ENCODE measurements around the gene ZNRF2.

DNA sequence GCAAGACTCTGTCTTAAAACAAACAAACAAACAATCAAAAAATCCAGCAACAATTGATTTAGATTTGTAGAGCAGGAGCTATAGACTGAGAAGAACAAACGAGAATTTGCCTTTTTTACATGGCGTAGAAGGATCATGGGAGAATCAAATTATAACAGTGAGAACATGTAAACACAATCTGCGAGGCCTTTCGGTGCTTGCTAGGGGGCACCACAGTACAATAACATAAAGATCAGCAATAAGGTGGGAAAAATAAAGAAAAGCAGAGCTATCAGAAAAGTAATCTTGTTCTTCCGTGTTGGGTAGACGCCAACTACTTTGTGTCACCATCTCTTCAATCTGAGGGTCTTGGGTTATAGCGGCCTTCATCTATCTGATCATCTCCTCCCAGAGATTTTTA, 112.0 kb downstream of the ZNRF2 start:
- TF ChIP-seq, protein P1, sequence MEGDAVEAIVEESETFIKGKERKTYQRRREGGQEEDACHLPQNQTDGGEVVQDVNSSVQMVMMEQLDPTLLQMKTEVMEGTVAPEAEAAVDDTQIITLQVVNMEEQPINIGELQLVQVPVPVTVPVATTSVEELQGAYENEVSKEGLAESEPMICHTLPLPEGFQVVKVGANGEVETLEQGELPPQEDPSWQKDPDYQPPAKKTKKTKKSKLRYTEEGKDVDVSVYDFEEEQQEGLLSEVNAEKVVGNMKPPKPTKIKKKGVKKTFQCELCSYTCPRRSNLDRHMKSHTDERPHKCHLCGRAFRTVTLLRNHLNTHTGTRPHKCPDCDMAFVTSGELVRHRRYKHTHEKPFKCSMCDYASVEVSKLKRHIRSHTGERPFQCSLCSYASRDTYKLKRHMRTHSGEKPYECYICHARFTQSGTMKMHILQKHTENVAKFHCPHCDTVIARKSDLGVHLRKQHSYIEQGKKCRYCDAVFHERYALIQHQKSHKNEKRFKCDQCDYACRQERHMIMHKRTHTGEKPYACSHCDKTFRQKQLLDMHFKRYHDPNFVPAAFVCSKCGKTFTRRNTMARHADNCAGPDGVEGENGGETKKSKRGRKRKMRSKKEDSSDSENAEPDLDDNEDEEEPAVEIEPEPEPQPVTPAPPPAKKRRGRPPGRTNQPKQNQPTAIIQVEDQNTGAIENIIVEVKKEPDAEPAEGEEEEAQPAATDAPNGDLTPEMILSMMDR (IDR thresholded peaks at IDR 0.05) = no peak
- no peak for TF ChIP-seq POLR2A (IDR thresholded peaks at IDR 0.05)

All from thyroid gland (tissue), 4 donors.